Right forelimb (tissue), 1 donor: ENCODE data around the gene MIA3.
"Not testable (repeated sequence)": the region's sequence is repeated elsewhere in the genome, so short reads cannot be mapped to it uniquely, and the experiment has no call there.

Source experiments
- DNase-seq: peaks from one replicate; pipeline ENCODE4 v3.0.0-alpha.2; 2018

MIA3 gene, protein sequence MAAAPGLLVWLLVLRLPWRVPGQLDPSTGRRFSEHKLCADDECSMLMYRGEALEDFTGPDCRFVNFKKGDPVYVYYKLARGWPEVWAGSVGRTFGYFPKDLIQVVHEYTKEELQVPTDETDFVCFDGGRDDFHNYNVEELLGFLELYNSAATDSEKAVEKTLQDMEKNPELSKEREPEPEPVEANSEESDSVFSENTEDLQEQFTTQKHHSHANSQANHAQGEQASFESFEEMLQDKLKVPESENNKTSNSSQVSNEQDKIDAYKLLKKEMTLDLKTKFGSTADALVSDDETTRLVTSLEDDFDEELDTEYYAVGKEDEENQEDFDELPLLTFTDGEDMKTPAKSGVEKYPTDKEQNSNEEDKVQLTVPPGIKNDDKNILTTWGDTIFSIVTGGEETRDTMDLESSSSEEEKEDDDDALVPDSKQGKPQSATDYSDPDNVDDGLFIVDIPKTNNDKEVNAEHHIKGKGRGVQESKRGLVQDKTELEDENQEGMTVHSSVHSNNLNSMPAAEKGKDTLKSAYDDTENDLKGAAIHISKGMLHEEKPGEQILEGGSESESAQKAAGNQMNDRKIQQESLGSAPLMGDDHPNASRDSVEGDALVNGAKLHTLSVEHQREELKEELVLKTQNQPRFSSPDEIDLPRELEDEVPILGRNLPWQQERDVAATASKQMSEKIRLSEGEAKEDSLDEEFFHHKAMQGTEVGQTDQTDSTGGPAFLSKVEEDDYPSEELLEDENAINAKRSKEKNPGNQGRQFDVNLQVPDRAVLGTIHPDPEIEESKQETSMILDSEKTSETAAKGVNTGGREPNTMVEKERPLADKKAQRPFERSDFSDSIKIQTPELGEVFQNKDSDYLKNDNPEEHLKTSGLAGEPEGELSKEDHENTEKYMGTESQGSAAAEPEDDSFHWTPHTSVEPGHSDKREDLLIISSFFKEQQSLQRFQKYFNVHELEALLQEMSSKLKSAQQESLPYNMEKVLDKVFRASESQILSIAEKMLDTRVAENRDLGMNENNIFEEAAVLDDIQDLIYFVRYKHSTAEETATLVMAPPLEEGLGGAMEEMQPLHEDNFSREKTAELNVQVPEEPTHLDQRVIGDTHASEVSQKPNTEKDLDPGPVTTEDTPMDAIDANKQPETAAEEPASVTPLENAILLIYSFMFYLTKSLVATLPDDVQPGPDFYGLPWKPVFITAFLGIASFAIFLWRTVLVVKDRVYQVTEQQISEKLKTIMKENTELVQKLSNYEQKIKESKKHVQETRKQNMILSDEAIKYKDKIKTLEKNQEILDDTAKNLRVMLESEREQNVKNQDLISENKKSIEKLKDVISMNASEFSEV (N-terminal part only)

GRCh38 chr1:222618001-222618879 is at the start of gene MIA3:
Gene MIA3, plus strand, starts transcription at chr1:222618097. Its CDS starts 14 bp downstream, at chr1:222618111.
- peak; percentile 64 for DNase-seq

DNA sequence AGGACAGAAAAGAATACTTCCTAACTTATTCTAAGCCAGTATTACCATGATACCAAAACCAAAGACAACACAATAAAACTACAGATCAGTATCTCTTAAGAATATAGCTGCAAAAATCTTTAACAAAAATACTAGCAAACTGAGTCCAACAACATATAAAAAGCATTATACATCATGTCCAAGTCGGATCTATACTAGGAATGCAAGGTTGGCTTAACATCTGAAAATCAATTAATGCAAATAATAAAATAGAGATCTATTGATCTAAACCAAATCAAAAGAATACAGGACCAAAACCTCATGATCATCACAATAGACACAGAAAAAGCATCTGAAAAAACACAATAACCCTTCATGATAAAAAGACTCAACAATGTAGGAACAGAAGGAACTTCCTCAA is 47.1 kb upstream of the MIA3 start:
- no peak for DNase-seq

DNA sequence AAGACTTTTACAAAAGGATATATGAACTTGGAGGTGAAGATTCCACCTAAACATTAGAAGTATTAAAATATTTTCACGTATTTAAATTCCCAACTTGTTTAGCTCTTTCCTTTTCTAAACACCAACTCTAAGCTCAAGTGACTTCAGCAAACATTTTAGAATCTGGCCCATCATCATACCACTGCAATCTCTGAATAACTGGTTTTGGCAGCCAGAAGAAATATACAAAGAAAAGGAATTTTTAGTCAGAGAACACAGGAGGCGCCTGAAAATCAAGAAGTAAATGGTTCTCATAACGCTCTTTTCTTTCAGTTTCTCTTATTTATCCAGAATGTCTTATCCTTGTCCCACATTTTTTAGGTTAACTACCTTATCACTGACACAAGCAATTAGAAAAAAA is 38.6 kb upstream of the MIA3 start:
- no peak for DNase-seq

- no peak for DNase-seq
Measured at GRCh38 chr1:222582099-222582774, 35.7 kb upstream of the MIA3 start.

DNA sequence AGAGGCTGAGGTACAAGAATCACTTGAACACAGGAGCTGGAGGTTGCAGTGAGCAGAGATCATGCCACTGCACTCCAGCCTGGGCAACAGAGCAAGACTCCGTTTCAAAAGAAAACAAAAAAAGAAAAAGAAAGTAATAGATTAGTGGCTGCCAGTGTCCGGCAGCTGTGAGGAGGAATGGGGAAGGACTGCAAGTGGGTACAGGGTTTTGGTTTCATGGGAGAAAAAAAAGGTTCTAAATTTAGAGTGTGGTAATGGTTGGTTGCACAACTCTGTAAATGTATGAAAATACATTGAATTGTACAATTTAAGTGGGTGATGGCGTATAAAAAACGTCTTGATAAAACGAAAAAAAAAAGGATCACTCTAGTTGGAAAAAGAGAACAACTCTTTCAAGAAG is 34.8 kb upstream of the MIA3 start:
- DNase-seq: no peak

DNA sequence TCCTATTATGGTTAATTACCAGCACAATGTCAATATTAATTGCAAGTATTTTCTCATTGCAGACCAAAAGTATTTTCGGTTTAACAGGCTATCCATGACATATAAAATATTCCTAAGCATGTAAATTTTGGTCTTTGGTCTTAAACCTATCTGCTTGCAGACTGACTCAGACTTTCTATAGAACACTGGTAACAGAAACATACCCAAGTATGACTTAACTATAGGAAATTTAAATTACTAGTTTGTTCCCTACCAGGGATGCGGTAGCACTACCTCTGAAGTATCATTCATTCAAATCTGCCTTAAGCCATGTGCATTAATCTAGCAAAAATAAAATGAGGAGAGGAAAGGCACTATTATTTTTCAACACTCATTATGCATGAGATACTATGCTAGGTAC is 31.1 kb upstream of the MIA3 start:
- DNase-seq: no peak

DNA sequence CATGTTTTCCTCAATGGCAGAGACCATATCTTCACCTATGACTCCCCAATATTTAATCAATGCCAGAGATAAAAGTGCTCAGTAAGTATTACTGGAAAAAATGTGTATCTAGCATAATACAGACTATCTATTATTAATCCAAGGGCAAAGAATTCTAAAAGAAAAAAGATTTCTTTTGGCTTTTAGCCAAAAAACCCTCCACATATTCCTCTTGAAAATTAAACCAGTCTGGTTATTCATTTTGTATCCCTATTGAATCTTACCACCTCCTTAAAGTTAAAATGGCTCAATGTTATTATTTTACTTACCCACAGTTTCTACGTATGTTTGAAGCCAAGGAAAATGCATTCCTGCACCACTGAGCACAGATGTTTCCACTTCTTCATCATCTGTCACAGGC is 29.8 kb upstream of the MIA3 start:
- DNase-seq: no peak

- DNase-seq: peak; percentile 94
Measured at GRCh38 chr1:222589462-222590302, 28.2 kb upstream of the MIA3 start, which contains the start of gene TAF1A. Gene TAF1A, minus strand, starts transcription at chr1:222589933.

GRCh38 chr1:222592171-222592570 is 25.7 kb upstream of the MIA3 start:
- no peak for DNase-seq

DNA sequence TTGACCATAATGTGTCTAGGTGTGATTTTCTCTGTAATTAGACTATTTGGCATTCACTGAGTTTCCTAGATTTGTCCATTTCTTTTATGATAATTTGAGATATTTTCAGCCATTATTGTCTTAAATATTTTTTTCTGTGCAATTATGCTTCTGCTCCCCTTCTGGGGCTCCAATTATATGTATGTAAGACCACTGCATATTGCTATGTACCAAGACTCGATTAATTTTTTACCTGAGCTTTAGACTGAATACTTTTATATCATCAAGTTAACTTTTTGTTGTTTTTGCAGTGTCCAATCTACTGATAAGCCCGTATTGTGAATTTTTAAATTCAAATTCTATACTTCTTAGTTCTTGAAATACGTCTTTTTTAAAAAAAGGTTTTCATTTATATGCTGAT is 23.1 kb upstream of the MIA3 start:
- no peak for DNase-seq

- no peak for DNase-seq
Measured at GRCh38 chr1:222596696-222597095, 21.2 kb upstream of the MIA3 start.

- no peak for DNase-seq
Measured at GRCh38 chr1:222600281-222600680, 17.6 kb upstream of the MIA3 start.

GRCh38 chr1:222601257-222601656 is 16.6 kb upstream of the MIA3 start:
- no peak for DNase-seq

- no peak for DNase-seq
Measured at GRCh38 chr1:222606757-222607156, 11.1 kb upstream of the MIA3 start.

- DNase-seq: not testable (repeated sequence)
Measured at GRCh38 chr1:222609111-222609510, 8.8 kb upstream of the MIA3 start.

DNA sequence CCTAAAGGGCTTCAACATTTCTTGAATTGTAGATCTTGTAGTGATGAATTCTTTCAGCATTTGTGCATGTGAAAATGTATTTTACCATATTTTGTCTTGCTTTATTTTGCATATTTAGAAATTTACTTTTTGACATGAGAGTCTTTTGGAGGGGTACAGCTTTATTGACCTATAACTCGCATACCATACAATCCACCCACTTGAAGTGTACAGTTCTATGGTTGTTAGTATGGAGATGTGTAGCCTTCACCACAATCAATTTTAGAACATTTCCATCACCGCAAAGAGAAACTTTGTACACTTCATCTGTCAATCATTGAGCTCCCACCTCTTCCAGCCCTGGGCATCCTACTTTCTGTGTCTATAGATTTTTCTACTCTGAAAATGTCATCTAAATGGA is 7.2 kb upstream of the MIA3 start:
- DNase-seq: no peak

DNA sequence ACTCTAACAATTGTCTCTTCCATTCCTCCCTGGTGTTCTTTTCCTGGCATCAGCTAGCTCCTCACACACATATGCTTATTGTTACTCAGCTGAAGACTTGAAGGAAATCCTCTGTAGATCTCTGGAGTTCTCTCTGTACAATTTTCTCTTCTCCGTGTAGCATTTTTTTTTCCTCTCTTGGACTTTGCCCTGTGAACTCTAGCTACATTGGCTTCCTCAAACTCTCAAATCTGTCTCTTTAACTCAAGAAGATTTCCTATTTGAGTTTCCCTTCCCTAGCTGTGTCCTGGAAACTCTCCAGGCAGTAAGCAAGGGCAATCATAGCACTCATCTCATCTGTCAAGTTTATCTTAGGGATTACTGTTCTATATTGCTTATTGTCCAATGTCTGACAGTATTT is 4.3 kb upstream of the MIA3 start:
- no peak for DNase-seq

- DNase-seq: peak; percentile 41
Measured at GRCh38 chr1:222616525-222616924, 1.4 kb upstream of the MIA3 start.

DNA sequence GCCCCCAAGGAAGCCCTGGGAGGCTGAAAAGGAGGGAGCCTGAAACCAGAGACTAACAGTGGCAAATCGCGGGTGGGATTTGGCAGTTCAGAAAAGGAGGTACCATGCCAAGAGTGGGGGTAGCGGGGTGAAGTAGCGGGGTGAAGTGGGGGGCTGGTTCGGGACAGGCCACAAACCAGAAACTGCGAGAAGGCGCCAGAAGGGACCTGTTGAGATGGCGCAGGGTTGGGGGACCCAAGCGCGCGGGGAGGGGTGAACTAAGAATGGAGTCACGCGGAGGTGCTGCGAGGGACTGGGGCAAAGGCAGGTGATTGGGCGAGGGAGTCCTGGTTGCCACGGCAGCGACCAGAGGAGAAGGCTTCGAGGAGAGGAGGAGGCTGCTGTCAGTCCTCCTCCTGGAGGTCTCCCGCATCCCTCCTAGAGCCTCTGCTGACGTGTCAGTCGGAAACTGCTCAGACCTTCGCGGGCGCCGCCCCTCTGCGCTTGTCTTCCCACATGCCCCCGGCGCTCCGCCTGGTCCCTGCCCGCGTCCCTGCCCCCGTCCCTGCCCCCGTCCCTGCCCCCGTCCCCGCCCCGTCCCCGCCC is 438 bp upstream of the MIA3 start:
- DNase-seq: peak; percentile 95
